CD14-positive monocyte (primary cell): Measurements from ENCODE around the gene RIGI. TPM values are rescaled to one million over a fixed set of nuclear protein-coding genes. Genes with fewer than 3 reads are reported as not detected.
A peak's percentile ranks its signal among the peaks of the same experiment; 100 is the strongest.

Experiments
- DNase-seq, 3 donors: peaks; one replicate each; pipeline ENCODE4 v3.0.0-alpha.2; 2011 to 2022
- H2AFZ ChIP-seq: 2 replicates; pipeline ENCODE4 v1.6.0; 2012; ENCODE audit warnings: mild to moderate bottlenecking, low read depth, low read length, inconsistent platforms; ENCODE audit not compliant: insufficient read depth, poor library complexity, severe bottlenecking
- H3K27ac ChIP-seq, 2 donors: 1 replicate in 1 of 2; 2 replicates in 1 of 2; pipeline ENCODE4 v1.5.1; 2012 to 2013; ENCODE audit warnings: low read length in 2 of 2, control low read depth in 1 of 2, inconsistent platforms in 1 of 2, low read depth in 1 of 2, mild to moderate bottlenecking in 1 of 2
- H3K27me3 ChIP-seq, 2 donors: one replicate each; pipeline versions ENCODE4 v1.6.0 to v1.6.1; 2011 to 2013; ENCODE audit warnings: low read length in 2 of 2; ENCODE audit not compliant: control insufficient read depth in 2 of 2, insufficient read depth in 2 of 2
- H3K36me3 ChIP-seq, 2 donors: replicated peaks in 1 of 2; 1 replicate in 1 of 2; 2 replicates in 1 of 2; pipeline versions ENCODE4 v1.5.1 to v1.6.1; 2012 to 2013; ENCODE audit warnings: low read length in 2 of 2, control low read depth in 1 of 2, inconsistent platforms in 1 of 2, mild to moderate bottlenecking in 1 of 2; ENCODE audit not compliant: insufficient read depth in 2 of 2, control insufficient read depth in 1 of 2
- H3K4me1 ChIP-seq, 2 donors: 1 replicate in 1 of 2; 2 replicates in 1 of 2; pipeline versions ENCODE4 v1.5.1 to v1.6.1; 2012 to 2013; ENCODE audit warnings: low read length in 2 of 2, control low read depth in 1 of 2, inconsistent platforms in 1 of 2, mild to moderate bottlenecking in 1 of 2, moderate library complexity in 1 of 2; ENCODE audit not compliant: insufficient read depth in 2 of 2, control insufficient read depth in 1 of 2
- H3K4me2 ChIP-seq: replicated peaks from 2 replicates; pipeline ENCODE3; 2012; ENCODE audit warnings: low read length, moderate library complexity, mild to moderate bottlenecking; ENCODE audit not compliant: poor library complexity, severe bottlenecking; ENCODE audit errors: extremely low read depth
- H3K4me3 ChIP-seq, 3 experiments: fragments of 200-600 bp in 1 of 3; sonication (generic) in 1 of 3; replicated peaks in 1 of 3; 1 replicate in 2 of 3; 2 replicates in 1 of 3; pipeline ENCODE4 v1.5.1; 2011 to 2013; ENCODE audit warnings: low read length in 3 of 3, mild to moderate bottlenecking in 3 of 3, control low read depth in 2 of 3, low read depth in 2 of 3, inconsistent platforms in 1 of 3, moderate library complexity in 1 of 3
- H3K79me2 ChIP-seq: 2 replicates; pipeline ENCODE4 v1.6.0; 2012; ENCODE audit warnings: mild to moderate bottlenecking, control low read depth, inconsistent platforms, low read length, moderate library complexity; ENCODE audit not compliant: insufficient read depth
- H3K9ac ChIP-seq: 2 replicates; pipeline ENCODE4 v1.6.0; 2017; ENCODE audit warnings: low read length, mild to moderate bottlenecking; ENCODE audit not compliant: insufficient read depth, poor library complexity, severe bottlenecking
- H3K9me3 ChIP-seq, 2 donors: replicated peaks in 1 of 2; 1 replicate in 1 of 2; 2 replicates in 1 of 2; pipeline versions ENCODE4 v1.5.1 to v1.6.1; 2012 to 2013; ENCODE audit warnings: low read length in 2 of 2, control low read depth in 1 of 2; ENCODE audit not compliant: control insufficient read depth in 1 of 2, insufficient read depth in 1 of 2
- H4K20me1 ChIP-seq: 2 replicates; pipeline ENCODE4 v1.6.0; 2012; ENCODE audit warnings: mild to moderate bottlenecking, low read length, control low read depth, moderate library complexity; ENCODE audit not compliant: insufficient read depth
- H3K27ac Mint-ChIP-seq, 7 donors: one replicate each; pipeline ENCODE4 v1.8.0; 2020; ENCODE audit warnings: mild to moderate bottlenecking in 7 of 7, mixed read lengths in 7 of 7, moderate library complexity in 6 of 7, inconsistent platforms in 2 of 7
- H3K27me3 Mint-ChIP-seq, 3 donors: one replicate each; pipeline ENCODE4 v1.8.0; 2021 to 2022; ENCODE audit warnings: low read depth in 3 of 3, mild to moderate bottlenecking in 3 of 3, mixed read lengths in 3 of 3, moderate library complexity in 3 of 3, inconsistent platforms in 1 of 3
- H3K36me3 Mint-ChIP-seq, 2 donors: one replicate each; pipeline ENCODE4 v1.8.0; 2020; ENCODE audit warnings: mixed read lengths in 2 of 2, inconsistent platforms in 1 of 2, mild to moderate bottlenecking in 1 of 2
- H3K4me1 Mint-ChIP-seq: one replicate; pipeline ENCODE4 v1.8.0; 2020; ENCODE audit warnings: mild to moderate bottlenecking, mixed read lengths
- H3K4me3 Mint-ChIP-seq, 2 donors: one replicate each; pipeline ENCODE4 v1.8.0; 2020; ENCODE audit warnings: mild to moderate bottlenecking in 2 of 2, mixed read lengths in 2 of 2, moderate library complexity in 1 of 2
- H3K9me3 Mint-ChIP-seq, 7 donors: one replicate each; pipeline ENCODE4 v1.8.0; 2020 to 2022; ENCODE audit warnings: mixed read lengths in 7 of 7, mild to moderate bottlenecking in 6 of 7, moderate library complexity in 6 of 7, inconsistent platforms in 2 of 7
- CTCF ChIP-seq: fragments of 200-600 bp; IDR thresholded peaks from one replicate; pipeline ENCODE4 v1.8.0; 2022; ENCODE audit warnings: antibody characterized with exemption, mild to moderate bottlenecking
- WGBS: methylation state at CpG from one replicate; pipeline ENCODE4 v1.1.5; 2013; ENCODE audit warnings: missing lambda C conversion rate; ENCODE audit not compliant: insufficient coverage; 5-methylcytosine and 5-hydroxymethylcytosine counted together
- intact Hi-C, 2 donors: fragments of 100-400 bp; cut with micrococcal nuclease; formaldehyde crosslinking; loops; one replicate each; pipeline versions ENCODE4 v1.15.0 to v1.15.1; 2023
- polyA plus RNA-seq, 3 donors: library from polyadenylated mRNA; depleted of rRNA in 1 of 3; unstranded in 2 of 3; stranded (reverse) in 1 of 3; fragments of 300-500 nt in 2 of 3; fragments of >200 nt in 1 of 3; fragmentation: Illumina TruSeq in 2 of 3; gene quantifications; 1 replicate in 2 of 3; 2 replicates in 1 of 3; pipeline ENCODE4 v1.2.3, GENCODE V29; 2012 to 2021

The RIGI gene
- polyA plus RNA-seq, 3 donors = 7.6 to 14.3 (median 8.9) TPM

GRCh38 chr9:32526707-32527048 lies 682 bp upstream of the RIGI start:
- peak overlapping the region; percentile 96 to 98 for H3K4me3 Mint-ChIP-seq
- no CpG with 5 or more reads among the region's 2 CpGs for WGBS
- peaks cover 0 to 6% (median 0%) of the 10 kb centered on the region in 7 donors for H3K9me3 Mint-ChIP-seq
- TF ChIP-seq CTCF = peak; percentile 35
- peaks cover 10 to 16% of the 10 kb centered on the region in 2 donors for H3K36me3 Mint-ChIP-seq
- peak overlapping the region; percentile 98 for H2AFZ ChIP-seq
- no peaks in the 10 kb centered on the region for H3K27me3 ChIP-seq
- H3K27ac Mint-ChIP-seq = peak overlapping the region; percentile 91 to 97 (median 95)
- no peak for DNase-seq
- H3K79me2 ChIP-seq = peaks cover 34% of the 10 kb centered on the region
- H4K20me1 ChIP-seq = peaks cover 34% of the 10 kb centered on the region
- intact Hi-C loops = loop anchor here in 1 of 2 donors (10.0 kb wide), 1 partner anchor 48 kb away; the partner anchor contains the start of gene NDUFB6
- H3K4me2 ChIP-seq = peak overlapping the region; percentile 88
- peak overlapping the region; percentile 76 to 95 for H3K27ac ChIP-seq
- peak overlapping the region; percentile 81 to 98 (median 91) for H3K4me3 ChIP-seq
- peak overlapping the region; percentile 73 for H3K9ac ChIP-seq
- peaks cover 0 to 3% (median 0%) of the 10 kb centered on the region in 3 donors for H3K27me3 Mint-ChIP-seq
- H3K9me3 ChIP-seq = no peaks in the 10 kb centered on the region
- H3K36me3 ChIP-seq = no peaks in the 10 kb centered on the region
- peaks cover 20 to 29% of the 10 kb centered on the region in 2 donors for H3K4me1 ChIP-seq
- peaks cover 42% of the 10 kb centered on the region for H3K4me1 Mint-ChIP-seq

DNA sequence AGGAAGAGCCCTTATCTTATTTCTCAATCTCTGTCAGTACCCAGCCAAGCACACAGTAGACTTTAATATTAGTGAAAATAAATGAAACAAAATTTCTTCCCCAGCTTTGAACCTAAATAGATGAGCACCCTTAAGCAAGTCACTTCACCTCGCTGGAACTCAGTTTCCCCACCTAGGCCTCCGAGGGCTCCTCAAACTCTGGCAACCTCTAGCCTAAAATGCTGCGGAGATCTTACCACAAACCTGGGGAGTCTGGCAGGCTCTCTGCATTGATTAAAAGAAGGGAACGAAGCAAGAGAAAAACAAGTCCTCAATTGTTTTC lies 326 bp downstream of the RIGI start:
- Histone ChIP-seq H3K36me3 (no peaks in the 10 kb centered on the region), H3K9me3 (no peaks in the 10 kb centered on the region), H3K27ac (peak overlapping the region; percentile 76 to 95), H3K4me2 (peak overlapping the region; percentile 88), H3K79me2 (peaks cover 37% of the 10 kb centered on the region), H3K4me3 (peak overlapping the region; percentile 81 to 98 (median 91)), H3K9ac (peak overlapping the region; percentile 73), H2AFZ (peak overlapping the region; percentile 98), H3K27me3 (no peaks in the 10 kb centered on the region), H4K20me1 (peaks cover 36% of the 10 kb centered on the region), H3K4me1 (peaks cover 20 to 29% of the 10 kb centered on the region in 2 donors)
- H3K27me3 Mint-ChIP-seq = peaks cover 0 to 3% (median 0%) of the 10 kb centered on the region in 3 donors
- peak in 1 of 3 donors; percentile 4 for DNase-seq
- H3K36me3 Mint-ChIP-seq = peaks cover 10 to 16% of the 10 kb centered on the region in 2 donors
- H3K4me3 Mint-ChIP-seq = peak overlapping the region; percentile 96 to 98
- WGBS = 0% methylated on average over 1 of the region's 4 CpGs
- H3K27ac Mint-ChIP-seq = peak overlapping the region; percentile 91 to 97 (median 95)
- H3K4me1 Mint-ChIP-seq = peaks cover 42% of the 10 kb centered on the region
- no peak for TF ChIP-seq CTCF
- intact Hi-C loops = loop anchor here in 1 of 2 donors (10.0 kb wide), 1 partner anchor 49 kb away; the partner anchor contains the start of gene NDUFB6
- H3K9me3 Mint-ChIP-seq = peaks cover 0 to 6% (median 2%) of the 10 kb centered on the region in 7 donors
